H1 (cell line): Measurements from ENCODE around the gene PRRX2. TPM values are rescaled to one million over a fixed set of nuclear protein-coding genes. Genes with fewer than 3 reads are reported as not detected.
A peak's percentile ranks its signal among the peaks of the same experiment; 100 is the strongest.

Experiments used
- CTCF ChIA-PET: fragments of 300-600 bp; sonication (Branson Sonifier 250); formaldehyde crosslinking; loops from one replicate; lab custom pipeline; 2021; ENCODE audit not compliant: partially characterized antibody; lab: Charles Lee
- POLR2A ChIA-PET: fragments of 300-600 bp; sonication (Branson Sonifier 250); formaldehyde crosslinking; loops from one replicate; lab custom pipeline; 2021; ENCODE audit warnings: inconsistent platforms; ENCODE audit not compliant: partially characterized antibody; lab: Charles Lee
- DNase-seq, 2 experiments: peaks; one replicate each; pipeline versions ENCODE4 v3.0.0 to v3.0.0-alpha.2; 2010 to 2022; ENCODE audit warnings: low spot score in 2 of 2, low read depth in 1 of 2, mixed read lengths in 1 of 2
- FAIRE-seq: peaks from 2 replicates; lab custom pipeline; 2011; peaks lifted over from hg19 to GRCh38; lab: Jason Lieb, UNC
- H2AFZ ChIP-seq: 2 replicates; pipeline ENCODE4 v1.8.1; 2012; ENCODE audit warnings: low read length, inconsistent platforms
- H2AK5ac ChIP-seq: 2 replicates; pipeline ENCODE4 v1.6.1; 2013; ENCODE audit warnings: low read depth, low read length
- H2BK120ac ChIP-seq: replicated peaks from 2 replicates; pipeline ENCODE3; 2013; ENCODE audit warnings: low read depth, low read length, inconsistent platforms
- H2BK12ac ChIP-seq: 2 replicates; pipeline ENCODE4 v1.6.1; 2013; ENCODE audit warnings: low read depth, low read length
- H2BK15ac ChIP-seq: 2 replicates; pipeline ENCODE4 v1.6.1; 2013; ENCODE audit warnings: low read length
- H2BK20ac ChIP-seq: 2 replicates; pipeline ENCODE4 v1.6.1; 2013; ENCODE audit warnings: low read length
- H2BK5ac ChIP-seq: 2 replicates; pipeline ENCODE4 v1.6.1; 2013; ENCODE audit warnings: low read depth, low read length
- H3K14ac ChIP-seq: 2 replicates; pipeline ENCODE4 v1.6.1; 2013; ENCODE audit warnings: inconsistent platforms; ENCODE audit not compliant: insufficient read length
- H3K18ac ChIP-seq: 2 replicates; pipeline ENCODE4 v1.6.1; 2013; ENCODE audit warnings: low read length; ENCODE audit errors: extremely low read depth
- H3K23ac ChIP-seq: 2 replicates; pipeline ENCODE4 v1.6.1; 2013; ENCODE audit warnings: inconsistent platforms; ENCODE audit not compliant: insufficient read length
- H3K23me2 ChIP-seq: 2 replicates; pipeline ENCODE4 v1.6.1; 2013; ENCODE audit warnings: low read depth, low read length
- H3K27ac ChIP-seq: 2 replicates; pipeline ENCODE4 v1.6.1; 2011; ENCODE audit warnings: low read depth, low read length, inconsistent platforms
- H3K27me3 ChIP-seq, 4 experiments: replicated peaks in 1 of 4; 1 replicate in 1 of 4; 2 replicates in 3 of 4; pipeline versions ENCODE4 v1.6.1 to v1.8.1; 2011 to 2013; ENCODE audit warnings: low read length in 3 of 4, mild to moderate bottlenecking in 3 of 4, inconsistent platforms in 2 of 4, mixed read lengths in 2 of 4, moderate library complexity in 1 of 4; ENCODE audit not compliant: control insufficient read depth in 3 of 4, insufficient read depth in 3 of 4; ENCODE audit errors: extremely low read depth in 1 of 4
- H3K36me3 ChIP-seq, 4 experiments: 2 replicates each; pipeline versions ENCODE4 v1.6.1 to v1.8.1; 2011 to 2013; ENCODE audit warnings: mild to moderate bottlenecking in 4 of 4, low read length in 3 of 4, moderate library complexity in 2 of 4, control low read depth in 1 of 4, inconsistent platforms in 1 of 4; ENCODE audit not compliant: insufficient read depth in 4 of 4, control insufficient read depth in 2 of 4
- H3K4ac ChIP-seq: replicated peaks from 2 replicates; pipeline ENCODE3; 2013; ENCODE audit warnings: low read length, low read depth, mixed read lengths, inconsistent platforms; ENCODE audit not compliant: insufficient read length
- H3K4me1 ChIP-seq, 4 experiments: replicated peaks in 1 of 4; 1 replicate in 1 of 4; 2 replicates in 3 of 4; pipeline versions ENCODE4 v1.6.1 to v1.8.1; 2011 to 2013; ENCODE audit warnings: low read length in 3 of 4, inconsistent platforms in 2 of 4, mixed read lengths in 1 of 4; ENCODE audit not compliant: insufficient read depth in 4 of 4, control insufficient read depth in 3 of 4
- H3K4me2 ChIP-seq, 2 experiments: 2 replicates each; pipeline versions ENCODE4 v1.6.1 to v1.8.1; 2011 to 2013; ENCODE audit warnings: low read depth in 2 of 2, low read length in 2 of 2, control low read depth in 1 of 2, inconsistent platforms in 1 of 2, mild to moderate bottlenecking in 1 of 2; ENCODE audit not compliant: insufficient read depth in 1 of 2
- H3K4me3 ChIP-seq, 4 experiments: fragments of 200-600, 300-600 bp in 1 of 4; sonication (generic), shearing (Covaris generic), sonication (Bioruptor Twin) in 1 of 4; 2 replicates each; pipeline versions ENCODE4 v1.5.1 to v1.8.1; 2011 to 2016; ENCODE audit warnings: low read length in 4 of 4, low read depth in 3 of 4, control low read depth in 2 of 4, inconsistent platforms in 2 of 4, mild to moderate bottlenecking in 2 of 4, mixed read lengths in 1 of 4, moderate library complexity in 1 of 4; ENCODE audit not compliant: insufficient read depth in 2 of 4; ENCODE audit errors: extremely low read depth in 1 of 4
- H3K56ac ChIP-seq: replicated peaks from 2 replicates; pipeline ENCODE3; 2013; ENCODE audit warnings: low read depth, mild to moderate bottlenecking, mixed read lengths, low read length, inconsistent platforms; ENCODE audit not compliant: insufficient read length
- H3K79me1 ChIP-seq: 2 replicates; pipeline ENCODE4 v1.6.1; 2013; ENCODE audit warnings: low read depth, low read length, control low read depth
- H3K79me2 ChIP-seq, 2 experiments: 2 replicates each; pipeline versions ENCODE4 v1.6.1 to v1.8.1; 2012 to 2013; ENCODE audit warnings: low read length in 2 of 2, mild to moderate bottlenecking in 2 of 2, inconsistent platforms in 1 of 2; ENCODE audit not compliant: insufficient read depth in 2 of 2, control insufficient read depth in 1 of 2
- H3K9ac ChIP-seq, 4 experiments: replicated peaks in 1 of 4; 1 replicate in 1 of 4; 2 replicates in 3 of 4; pipeline versions ENCODE4 v1.6.1 to v1.8.1; 2011 to 2013; ENCODE audit warnings: low read depth in 3 of 4, low read length in 3 of 4, control low read depth in 2 of 4, mild to moderate bottlenecking in 2 of 4, moderate library complexity in 2 of 4, inconsistent platforms in 1 of 4; ENCODE audit errors: extremely low read depth in 1 of 4
- H3K9me3 ChIP-seq, 2 experiments: 2 replicates each; pipeline versions ENCODE4 v1.6.1 to v1.8.1; 2012 to 2013; ENCODE audit warnings: mild to moderate bottlenecking in 2 of 2, moderate library complexity in 2 of 2, control low read depth in 1 of 2, inconsistent platforms in 1 of 2, low read depth in 1 of 2, low read length in 1 of 2, mixed read lengths in 1 of 2; ENCODE audit not compliant: insufficient read depth in 2 of 2
- H4K20me1 ChIP-seq, 2 experiments: replicated peaks in 1 of 2; 2 replicates each; pipeline versions ENCODE3 to v1.8.1; 2011 to 2013; ENCODE audit warnings: inconsistent platforms in 2 of 2, low read length in 2 of 2, mild to moderate bottlenecking in 1 of 2; ENCODE audit not compliant: insufficient read depth in 2 of 2, control insufficient read depth in 1 of 2
- H4K5ac ChIP-seq: 2 replicates; pipeline ENCODE4 v1.6.1; 2013; ENCODE audit warnings: low read length, low read depth, mixed read lengths, inconsistent platforms; ENCODE audit not compliant: insufficient read length
- H4K8ac ChIP-seq: 2 replicates; pipeline ENCODE4 v1.8.0; 2013; ENCODE audit warnings: mild to moderate bottlenecking, moderate library complexity, low read length, inconsistent platforms; ENCODE audit not compliant: insufficient read depth; ENCODE audit errors: extremely low read depth
- H4K91ac ChIP-seq: replicated peaks from 2 replicates; pipeline ENCODE3; 2013; ENCODE audit warnings: low read length, mixed read lengths, inconsistent platforms; ENCODE audit not compliant: insufficient read length
- BCL11A ChIP-seq, 2 experiments: IDR thresholded peaks; one replicate each; pipeline ENCODE4 v1.6.1; 2011; ENCODE audit warnings: low read depth in 2 of 2, low read length in 2 of 2, mild to moderate bottlenecking in 2 of 2
- CBX8 ChIP-seq: fragments of 300-800, 300-1000 bp; sonication (generic); IDR thresholded peaks from 2 replicates; pipeline ENCODE4 v1.7.1; 2016; ENCODE audit warnings: low read depth, low read length, borderline replicate concordance
- CHD2 ChIP-seq: IDR thresholded peaks from 2 replicates; pipeline ENCODE4 v1.6.1; 2012; ENCODE audit warnings: low read length, improper control_type of control experiment
- CTCF ChIP-seq, 3 experiments: IDR thresholded peaks; 1 replicate in 2 of 3; 2 replicates in 1 of 3; pipeline versions ENCODE4 v1.5.1 to v1.6.1; 2011; ENCODE audit warnings: low read length in 3 of 3, mild to moderate bottlenecking in 3 of 3, inconsistent platforms in 2 of 3, low read depth in 1 of 3, moderate library complexity in 1 of 3; ENCODE audit not compliant: insufficient read depth in 1 of 3; ENCODE audit errors: control extremely low read depth in 1 of 3
- FOSL1 ChIP-seq: IDR thresholded peaks from 2 replicates; pipeline ENCODE4 v1.6.1; 2011; ENCODE audit warnings: mild to moderate bottlenecking, low read depth, low read length, moderate library complexity; ENCODE audit not compliant: insufficient read depth
- HDAC2 ChIP-seq, 2 experiments: fragments of 300-600 bp in 1 of 2; sonication (generic) in 1 of 2; IDR thresholded peaks; 2 replicates each; pipeline ENCODE4 v1.6.1; 2011 to 2012; ENCODE audit warnings: low read depth in 2 of 2, low read length in 2 of 2, mild to moderate bottlenecking in 2 of 2, moderate library complexity in 2 of 2, borderline replicate concordance in 1 of 2, inconsistent platforms in 1 of 2
- KDM4A ChIP-seq: IDR thresholded peaks from one replicate; pipeline ENCODE4 v1.7.1; 2012; ENCODE audit warnings: low read depth, mild to moderate bottlenecking, moderate library complexity, low read length, inconsistent platforms; ENCODE audit not compliant: severe bottlenecking
- MAFK ChIP-seq: IDR thresholded peaks from 2 replicates; pipeline ENCODE4 v1.6.1; 2012; ENCODE audit warnings: low read depth, mild to moderate bottlenecking, improper control_type of control experiment, low read length
- RBBP5 ChIP-seq: IDR thresholded peaks from 2 replicates; pipeline ENCODE4 v1.7.1; 2012; ENCODE audit warnings: low read depth, mild to moderate bottlenecking, inconsistent platforms, low read length, moderate library complexity, borderline replicate concordance
- TCF12 ChIP-seq: IDR thresholded peaks from 2 replicates; pipeline ENCODE4 v1.6.1; 2011; ENCODE audit warnings: low read depth, mild to moderate bottlenecking, low read length
- WGBS, 2 experiments: shearing (Covaris generic) in 1 of 2; methylation state at CpG; one replicate each; pipeline versions ENCODE4 v1.1.6 to v1.1.7; 2013 to 2015; ENCODE audit warnings: low lambda C conversion rate in 2 of 2, mixed read lengths in 2 of 2, inconsistent platforms in 1 of 2, low coverage in 1 of 2, missing lambda C conversion rate in 1 of 2; ENCODE audit not compliant: insufficient replicate concordance in 2 of 2, insufficient coverage in 1 of 2, insufficient read length in 1 of 2; ENCODE audit errors: extremely low coverage in 1 of 2, missing lambda C conversion rate in 1 of 2; 5-methylcytosine and 5-hydroxymethylcytosine counted together
- polyA plus RNA-seq, 7 experiments: library from polyadenylated mRNA; depleted of rRNA in 3 of 7; stranded (reverse) in 5 of 7; unstranded in 2 of 7; fragments of >200 nt in 5 of 7; fragments of 200-250 nt in 2 of 7; gene quantifications; 1 replicate in 5 of 7; 2 replicates in 1 of 7; 4 replicates in 1 of 7; pipeline versions ENCODE4 v1.2.1 to v1.2.3, GENCODE V29; 2011 to 2013; ENCODE audit warnings: missing spikeins in 2 of 7, mixed read lengths in 2 of 7
- total RNA-seq: library from RNA; stranded (reverse); fragmentation: NEBNext Ultra II Directional; extraction: Animal tissue kit (Norgen Biotek cat#: 25700); gene quantifications from 2 replicates; pipeline ENCODE4 v1.2.1, GENCODE V29; 2021

The PRRX2 gene
- total and polyA plus RNA-seq, 2 of the 8 experiments (the other 6 are each of a cell fraction or from before 2014, with no cell fraction given), result 5.8 to 9.2 TPM

DNA sequence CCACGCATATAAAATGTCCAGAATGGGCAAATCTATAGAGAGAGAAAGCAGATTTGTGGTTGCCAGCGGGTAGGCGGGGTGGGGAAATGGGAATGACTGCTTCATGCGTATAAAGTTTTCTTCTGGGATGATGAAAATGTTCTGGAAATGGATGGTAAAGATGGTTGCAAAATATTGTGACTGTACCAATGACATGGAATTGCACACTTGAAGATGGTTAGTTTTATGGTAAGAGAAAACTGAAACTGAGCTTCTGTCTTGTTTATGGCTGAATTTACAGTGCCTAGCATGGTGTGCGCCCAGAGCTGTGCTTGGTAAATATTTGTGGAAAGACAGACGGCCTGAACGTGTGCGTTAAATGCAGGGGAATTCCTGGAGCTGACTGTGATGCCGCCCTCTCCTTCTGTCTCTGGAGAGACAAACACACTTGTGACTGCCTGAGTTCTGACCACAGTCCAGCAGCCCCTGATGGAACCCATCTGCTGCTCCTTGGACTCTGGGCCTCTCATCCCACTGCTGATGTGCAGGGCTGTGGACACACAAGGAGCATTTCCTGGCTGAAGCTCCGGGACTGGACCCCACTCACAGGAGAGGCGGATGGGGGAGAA lies 96.0 kb downstream of the PRRX2 start:
- Histone ChIP-seq H2BK120ac (no peak overlapping the region), H3K36me3 (no peaks in the 10 kb centered on the region), H2BK15ac (no peak overlapping the region), H2BK20ac (no peak overlapping the region), H4K5ac (no peak overlapping the region), H3K4me3 (no peak overlapping the region), H3K79me1 (no peaks in the 10 kb centered on the region), H3K79me2 (no peaks in the 10 kb centered on the region), H4K20me1 (no peaks in the 10 kb centered on the region), H2BK5ac (no peak overlapping the region), H2AK5ac (no peak overlapping the region), H2AFZ (peak overlapping the region; percentile 43; the same call in 1 of the 2 replicates), H3K4me2 (no peak overlapping the region), H3K23ac (no peak overlapping the region), H3K9ac (no peak overlapping the region; a peak in 2 of 7 replicates), H3K4me1 (peaks cover 0 to 2% (median 0%) of the 10 kb centered on the region in 4 experiments; a peak in 1 of 7 replicates), H3K27ac (no peak overlapping the region), H3K14ac (no peak overlapping the region), H3K27me3 (no peaks in the 10 kb centered on the region), H2BK12ac (no peak overlapping the region), H3K9me3 (no peaks in the 10 kb centered on the region), H3K18ac (no peak overlapping the region), H3K56ac (no peak overlapping the region), H4K8ac (peak overlapping the region; percentile 28; the same call in 1 of the 2 replicates), H3K23me2 (no peaks in the 10 kb centered on the region), H4K91ac (no peak overlapping the region), H3K4ac (no peak overlapping the region)
- FAIRE-seq, result no peak
- no peak for DNase-seq
- 90% methylated on average over 11 of the region's 11 CpGs; no CpG with 5 or more reads in 1 of the 2 experiments for WGBS, 2 experiments
- ChIA-PET POLR2A (interaction anchor here (1.3 kb wide), 1 partner anchor 34 kb away, joined by 3 read pairs; no protein-coding TSS in a partner anchor), CTCF (interaction anchor here (1.3 to 16.4 kb wide), 7 partner anchors 8 to 34 kb away, joined by 3 to 168 read pairs (median 5); no protein-coding TSS in a partner anchor)
- TF ChIP-seq TCF12 (no peak), CHD2 (no peak), RBBP5 (no peak), BCL11A (IDR thresholded peaks at IDR 0.05; ENCODE audit: low read depth in 2 of 2, low read length in 2 of 2) (no peak), HDAC2 (IDR thresholded peaks at IDR 0.05; ENCODE audit: borderline replicate concordance in 1 of 2, low read depth in 2 of 2, low read length in 2 of 2) (no peak), CTCF (IDR thresholded peaks at IDR 0.05; ENCODE audit: control extremely low read depth in 1 of 3, insufficient read depth in 1 of 3, low read depth in 1 of 3, low read length in 3 of 3) (no peak), MAFK (no peak), KDM4A (no peak), FOSL1 (no peak), CBX8 (no peak)
